ENCODE results near the gene CDC14A.

DNA sequence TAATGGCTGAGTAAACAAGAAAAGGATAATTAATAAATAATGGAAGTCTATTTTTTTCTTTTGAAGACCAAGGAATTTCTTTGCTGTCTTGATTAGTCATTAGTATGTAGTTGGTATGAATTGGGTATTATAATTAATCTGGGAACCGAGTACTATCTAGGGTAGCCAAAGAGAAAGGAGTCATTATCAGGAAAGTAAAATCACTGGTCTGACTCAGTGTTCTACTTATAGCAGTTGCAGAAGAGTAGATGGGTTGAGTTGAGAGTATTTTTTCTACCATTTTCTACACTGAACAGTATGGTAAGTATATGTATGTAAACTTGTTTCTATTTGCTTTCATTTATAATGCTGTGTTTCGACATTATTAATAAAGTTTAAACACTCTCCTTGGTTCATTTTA, 26.6 kb downstream of the CDC14A start:
- TF ChIP-seq, protein P1, sequence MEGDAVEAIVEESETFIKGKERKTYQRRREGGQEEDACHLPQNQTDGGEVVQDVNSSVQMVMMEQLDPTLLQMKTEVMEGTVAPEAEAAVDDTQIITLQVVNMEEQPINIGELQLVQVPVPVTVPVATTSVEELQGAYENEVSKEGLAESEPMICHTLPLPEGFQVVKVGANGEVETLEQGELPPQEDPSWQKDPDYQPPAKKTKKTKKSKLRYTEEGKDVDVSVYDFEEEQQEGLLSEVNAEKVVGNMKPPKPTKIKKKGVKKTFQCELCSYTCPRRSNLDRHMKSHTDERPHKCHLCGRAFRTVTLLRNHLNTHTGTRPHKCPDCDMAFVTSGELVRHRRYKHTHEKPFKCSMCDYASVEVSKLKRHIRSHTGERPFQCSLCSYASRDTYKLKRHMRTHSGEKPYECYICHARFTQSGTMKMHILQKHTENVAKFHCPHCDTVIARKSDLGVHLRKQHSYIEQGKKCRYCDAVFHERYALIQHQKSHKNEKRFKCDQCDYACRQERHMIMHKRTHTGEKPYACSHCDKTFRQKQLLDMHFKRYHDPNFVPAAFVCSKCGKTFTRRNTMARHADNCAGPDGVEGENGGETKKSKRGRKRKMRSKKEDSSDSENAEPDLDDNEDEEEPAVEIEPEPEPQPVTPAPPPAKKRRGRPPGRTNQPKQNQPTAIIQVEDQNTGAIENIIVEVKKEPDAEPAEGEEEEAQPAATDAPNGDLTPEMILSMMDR (IDR thresholded peaks at IDR 0.05; ENCODE audit: low read length), result no peak
- no peak for TF ChIP-seq EZH2 (IDR thresholded peaks at IDR 0.05; ENCODE audit: borderline replicate concordance, low read length)
